MM.1S (cell line): ENCODE measurements around the gene MRPS27.

ENCODE experiments used
- EZH2 ChIP-seq: fragments of 300-600 bp; sonication (generic); optimal IDR thresholded peaks from 2 replicates; pipeline ENCODE3; 2017; ENCODE audit warnings: low read depth, mild to moderate bottlenecking, antibody characterized with exemption, low read length, mixed read lengths
- TF ChIP-seq, protein P1 (sequence below): fragments of 300-600 bp; sonication (generic); IDR thresholded peaks from 2 replicates; pipeline ENCODE4 v1.5.1; 2016; ENCODE audit warnings: antibody characterized with exemption, low read length, mixed read lengths

DNA sequence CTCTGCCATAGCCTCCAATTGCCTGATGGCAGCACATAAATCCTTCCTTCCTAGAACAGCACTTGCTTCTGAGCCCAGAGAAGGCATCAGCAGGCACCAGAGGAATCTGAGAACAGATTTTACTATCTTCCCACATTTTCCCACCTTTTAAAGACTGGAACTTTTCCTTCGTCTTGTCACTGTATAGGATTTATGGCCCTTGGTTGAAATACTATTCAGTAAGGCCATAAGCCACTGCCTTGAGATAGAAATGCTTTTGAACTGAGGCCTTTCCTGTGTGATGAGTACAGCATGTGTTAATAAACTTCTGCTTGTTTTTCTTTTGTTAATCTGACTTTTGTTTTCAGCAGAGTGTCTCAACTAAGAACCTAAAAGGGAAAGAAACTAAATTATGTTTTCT lies 84.3 kb downstream of the MRPS27 start:
- TF ChIP-seq, protein P1, sequence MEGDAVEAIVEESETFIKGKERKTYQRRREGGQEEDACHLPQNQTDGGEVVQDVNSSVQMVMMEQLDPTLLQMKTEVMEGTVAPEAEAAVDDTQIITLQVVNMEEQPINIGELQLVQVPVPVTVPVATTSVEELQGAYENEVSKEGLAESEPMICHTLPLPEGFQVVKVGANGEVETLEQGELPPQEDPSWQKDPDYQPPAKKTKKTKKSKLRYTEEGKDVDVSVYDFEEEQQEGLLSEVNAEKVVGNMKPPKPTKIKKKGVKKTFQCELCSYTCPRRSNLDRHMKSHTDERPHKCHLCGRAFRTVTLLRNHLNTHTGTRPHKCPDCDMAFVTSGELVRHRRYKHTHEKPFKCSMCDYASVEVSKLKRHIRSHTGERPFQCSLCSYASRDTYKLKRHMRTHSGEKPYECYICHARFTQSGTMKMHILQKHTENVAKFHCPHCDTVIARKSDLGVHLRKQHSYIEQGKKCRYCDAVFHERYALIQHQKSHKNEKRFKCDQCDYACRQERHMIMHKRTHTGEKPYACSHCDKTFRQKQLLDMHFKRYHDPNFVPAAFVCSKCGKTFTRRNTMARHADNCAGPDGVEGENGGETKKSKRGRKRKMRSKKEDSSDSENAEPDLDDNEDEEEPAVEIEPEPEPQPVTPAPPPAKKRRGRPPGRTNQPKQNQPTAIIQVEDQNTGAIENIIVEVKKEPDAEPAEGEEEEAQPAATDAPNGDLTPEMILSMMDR: no peak
- no peak for TF ChIP-seq EZH2
